Activated gamma-delta T cell treated with Interleukin-2 at 50 U/mL for 16 hours (primary cell): Measurements from ENCODE around the gene IFIH1.

Experiments
- DNase-seq: peaks from one replicate; pipeline ENCODE4 v3.0.0-alpha.2; 2020

Gene IFIH1

DNA sequence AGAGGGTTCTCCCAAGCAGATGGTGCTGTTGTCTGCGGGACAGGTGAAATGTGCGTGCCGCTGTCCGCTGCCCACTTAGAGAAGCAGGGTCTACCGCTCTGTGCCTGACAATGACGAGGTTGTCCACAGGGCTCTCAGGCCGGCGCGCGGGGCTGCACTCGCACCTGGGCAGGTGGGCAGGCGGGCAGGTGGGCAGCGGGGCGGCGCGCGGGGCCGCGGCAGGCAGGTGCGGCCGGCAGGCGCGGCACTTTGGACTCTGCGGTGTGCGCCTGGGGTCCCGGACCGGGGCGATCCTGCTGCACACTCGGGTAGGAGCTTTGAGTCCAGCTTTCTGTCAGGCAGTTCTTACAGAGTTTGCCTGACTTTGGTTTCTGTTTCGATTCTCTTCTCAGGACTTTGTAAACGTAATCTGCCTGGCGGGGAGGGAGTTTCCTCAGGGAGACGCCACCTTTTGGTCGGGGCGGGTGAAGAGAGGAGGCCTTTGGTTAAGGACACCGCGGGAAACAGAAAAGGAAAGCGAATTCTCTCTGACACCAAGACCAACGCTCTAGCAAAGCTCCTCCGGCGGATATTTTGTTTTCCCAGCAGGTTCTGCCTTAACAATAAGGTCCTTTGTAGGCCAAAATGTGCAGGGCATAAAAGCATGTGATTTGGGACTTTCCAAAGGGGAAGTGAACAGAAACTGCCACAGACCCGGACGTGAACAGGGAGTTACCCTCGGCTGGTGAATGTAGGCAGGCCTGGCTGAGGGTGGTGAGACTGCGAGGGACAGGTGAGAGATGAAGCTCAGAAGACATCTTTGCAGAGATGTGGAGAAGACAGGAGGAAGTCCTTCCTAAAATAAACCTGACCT lies at the start of gene IFIH1:
Gene IFIH1 (minus strand): TSS at position 357 of the 853 bp plus-strand sequence. CDS start 377 bp downstream, outside the sequence.
- DNase-seq, result peak; percentile 57

DNA sequence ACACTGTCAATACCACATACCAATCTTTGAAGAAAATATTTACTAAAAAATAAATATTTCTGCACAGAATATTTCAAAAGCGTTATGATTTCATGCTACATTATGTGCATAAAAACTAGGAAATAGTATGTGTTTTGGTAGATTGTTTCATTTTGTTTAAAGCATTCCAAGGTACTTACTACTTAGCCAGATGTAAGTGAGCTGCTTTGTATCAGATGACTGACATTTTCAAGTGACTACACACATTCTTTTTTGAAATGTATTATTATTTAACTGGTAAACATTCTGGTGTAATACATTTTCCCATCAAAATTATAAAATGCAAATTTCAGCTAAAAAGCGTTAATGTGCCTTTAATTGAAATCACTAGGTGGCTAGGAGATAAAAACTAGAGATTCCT lies 46.9 kb upstream of the IFIH1 start:
- DNase-seq, result no peak

GRCh38 chr2:162344617-162344950 lies 26.1 kb upstream of the IFIH1 start:
- DNase-seq, result no peak

DNA sequence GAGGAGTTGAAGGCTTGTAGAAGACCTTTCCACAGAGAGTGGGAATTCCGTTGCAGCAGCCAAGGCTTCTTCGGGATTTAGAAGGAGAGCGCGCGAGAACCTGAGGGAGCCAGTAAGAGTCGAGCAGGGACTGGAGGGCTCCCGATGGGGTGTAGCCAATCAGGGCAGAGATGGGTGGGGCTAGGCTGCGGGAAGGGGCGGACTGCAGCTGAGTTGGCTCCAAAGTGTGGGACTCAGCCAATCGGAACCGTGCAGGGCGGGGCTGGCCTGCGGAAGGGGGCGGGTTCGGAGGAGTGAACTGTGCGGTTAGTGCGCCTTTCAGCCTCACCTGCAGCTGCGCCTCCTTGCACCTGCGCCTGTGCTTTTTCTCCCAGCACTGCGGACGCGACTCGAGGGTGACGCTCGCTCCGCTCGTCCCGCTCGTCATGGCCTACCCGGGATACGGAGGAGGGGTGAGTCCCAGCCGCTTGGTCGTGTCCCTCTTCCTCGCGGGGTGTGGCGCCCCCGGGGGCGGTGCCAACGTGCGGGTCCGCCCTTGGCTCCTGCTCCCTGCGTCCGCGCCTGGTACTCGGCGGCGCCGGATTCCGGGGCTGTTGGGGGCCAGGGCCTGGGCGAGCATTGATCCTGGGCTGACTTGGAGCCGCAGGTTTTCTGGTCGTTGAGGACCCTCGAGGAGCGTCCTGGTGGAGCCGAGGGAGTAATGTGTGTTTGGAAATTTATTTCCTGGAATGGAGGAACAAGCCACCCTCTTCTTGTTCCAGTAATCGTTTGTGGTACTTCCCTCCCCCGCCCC lies 25.5 kb upstream of the IFIH1 start, which contains the start of gene GCA:
Gene GCA (plus strand): TSS at position 309 of the 793 bp plus-strand sequence. CDS start 117 bp downstream, at position 426.
- DNase-seq, result peak; percentile 97

GRCh38 chr2:162343492-162343823 lies 25.0 kb upstream of the IFIH1 start:
- DNase-seq, result no peak

GRCh38 chr2:162342841-162343240 lies 24.4 kb upstream of the IFIH1 start:
- no peak for DNase-seq

GRCh38 chr2:162342321-162342720 lies 23.8 kb upstream of the IFIH1 start:
- no peak for DNase-seq

DNA sequence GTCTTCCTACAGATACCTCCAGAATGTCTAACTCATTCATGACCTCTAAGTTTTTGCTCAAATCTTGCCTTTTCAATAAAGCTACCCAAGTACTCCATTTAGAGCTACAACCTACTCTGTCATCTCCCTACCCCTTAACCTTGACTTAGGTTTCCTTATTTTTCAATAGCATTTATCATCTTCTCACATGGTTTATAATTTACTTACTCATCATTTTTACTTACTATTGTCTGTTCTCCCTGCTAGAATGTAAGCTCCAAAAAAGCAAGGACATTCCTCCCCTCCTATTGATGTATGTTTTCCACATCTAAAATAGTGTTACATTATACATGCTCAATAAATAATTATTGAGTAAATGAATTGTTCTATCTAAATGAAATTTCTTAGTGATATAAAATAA lies 22.3 kb upstream of the IFIH1 start:
- no peak for DNase-seq

DNA sequence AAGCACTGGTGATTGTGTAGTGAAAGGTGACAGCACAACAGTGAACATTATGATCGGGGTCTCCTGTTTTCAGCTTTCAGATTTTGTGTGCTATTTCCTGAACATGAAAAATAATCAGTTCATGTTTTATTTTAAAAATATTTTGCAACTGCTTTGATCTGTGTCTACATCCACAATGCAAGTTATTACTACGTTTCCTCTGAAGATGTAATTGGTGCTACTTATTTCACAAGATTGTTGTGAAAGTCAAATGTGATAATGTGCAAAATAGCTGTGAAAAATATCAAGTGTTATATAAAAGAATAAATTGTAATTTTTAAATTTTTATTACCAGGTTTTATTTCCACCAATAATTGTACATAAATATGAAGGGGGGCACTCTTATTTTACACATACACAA lies 19.4 kb upstream of the IFIH1 start:
- DNase-seq, result no peak

DNA sequence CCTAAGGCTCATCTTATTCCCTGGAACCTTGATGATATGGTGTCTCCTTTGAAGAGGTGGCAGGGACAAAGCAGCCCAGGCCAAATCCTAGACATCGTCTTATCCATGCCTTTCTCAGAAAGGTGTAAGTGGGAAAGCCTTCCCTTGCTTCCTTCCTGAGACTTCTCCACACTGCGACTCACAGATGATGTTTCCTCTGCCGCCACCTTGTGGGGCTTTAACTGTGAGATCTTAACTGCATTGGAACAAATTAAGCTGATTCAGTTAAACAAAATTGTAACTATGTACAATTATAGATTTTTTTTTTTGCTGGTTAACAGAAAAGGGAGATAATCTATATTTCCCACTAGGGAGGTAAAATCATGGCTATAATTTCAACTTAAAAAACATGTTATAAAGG lies 15.5 kb upstream of the IFIH1 start:
- DNase-seq, result peak; percentile 16

- no peak for DNase-seq
Observed at GRCh38 chr2:162330881-162331280, 12.4 kb upstream of the IFIH1 start.

GRCh38 chr2:162328424-162329157 lies 10.1 kb upstream of the IFIH1 start:
- DNase-seq, result no peak

GRCh38 chr2:162327806-162328205 lies 9.3 kb upstream of the IFIH1 start:
- DNase-seq, result no peak

DNA sequence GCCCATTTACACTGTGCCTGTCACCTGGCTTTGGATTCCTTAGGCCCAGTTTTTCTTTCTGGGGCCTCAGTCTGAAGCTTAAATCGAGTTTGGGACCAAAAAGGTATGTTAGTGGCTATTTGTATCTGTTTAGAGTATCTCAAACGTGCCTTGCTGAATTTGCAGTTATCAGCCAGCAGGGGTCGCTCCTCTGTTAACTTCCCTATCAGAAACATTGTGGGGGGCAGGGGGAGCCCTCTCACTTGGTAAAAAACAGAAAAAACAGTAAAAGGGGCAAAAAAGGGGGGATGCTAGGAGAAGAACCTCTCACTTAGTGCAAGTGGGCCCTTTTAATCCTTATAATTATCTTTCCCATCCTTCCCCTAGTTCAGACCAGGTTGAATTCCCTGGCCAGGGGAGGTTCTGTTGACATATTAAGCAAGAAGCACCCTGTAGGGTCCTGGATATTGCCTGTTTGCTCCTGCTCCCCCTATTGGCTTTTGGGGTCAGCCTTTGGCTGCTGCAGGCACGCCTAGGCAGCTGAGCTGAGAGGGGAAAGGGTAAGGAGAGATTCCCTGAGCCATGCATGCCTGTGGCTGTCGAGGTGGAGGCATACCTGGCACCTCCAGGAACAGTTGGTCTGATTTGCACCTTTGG lies 8.8 kb upstream of the IFIH1 start:
- DNase-seq, result peak; percentile 20

DNA sequence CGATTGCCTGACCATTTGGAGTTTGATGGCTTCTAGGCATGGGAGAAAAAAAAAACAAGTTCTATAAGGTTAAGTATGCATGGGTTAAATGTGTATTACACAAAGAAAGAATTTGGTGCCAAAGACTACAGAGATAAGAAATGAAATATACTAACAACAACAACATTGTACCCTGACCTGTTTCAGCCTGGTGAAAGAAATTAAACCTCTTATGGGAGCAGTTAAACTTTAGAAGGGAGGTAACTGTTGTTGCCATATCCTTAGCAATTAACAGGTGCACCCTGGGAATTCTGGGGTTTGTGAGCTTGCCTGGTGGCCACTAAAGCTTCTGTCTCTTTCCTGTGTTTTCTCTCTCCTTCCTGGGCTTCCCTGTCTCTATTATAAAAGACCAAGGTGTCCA lies 6.5 kb upstream of the IFIH1 start:
- DNase-seq, result no peak

DNA sequence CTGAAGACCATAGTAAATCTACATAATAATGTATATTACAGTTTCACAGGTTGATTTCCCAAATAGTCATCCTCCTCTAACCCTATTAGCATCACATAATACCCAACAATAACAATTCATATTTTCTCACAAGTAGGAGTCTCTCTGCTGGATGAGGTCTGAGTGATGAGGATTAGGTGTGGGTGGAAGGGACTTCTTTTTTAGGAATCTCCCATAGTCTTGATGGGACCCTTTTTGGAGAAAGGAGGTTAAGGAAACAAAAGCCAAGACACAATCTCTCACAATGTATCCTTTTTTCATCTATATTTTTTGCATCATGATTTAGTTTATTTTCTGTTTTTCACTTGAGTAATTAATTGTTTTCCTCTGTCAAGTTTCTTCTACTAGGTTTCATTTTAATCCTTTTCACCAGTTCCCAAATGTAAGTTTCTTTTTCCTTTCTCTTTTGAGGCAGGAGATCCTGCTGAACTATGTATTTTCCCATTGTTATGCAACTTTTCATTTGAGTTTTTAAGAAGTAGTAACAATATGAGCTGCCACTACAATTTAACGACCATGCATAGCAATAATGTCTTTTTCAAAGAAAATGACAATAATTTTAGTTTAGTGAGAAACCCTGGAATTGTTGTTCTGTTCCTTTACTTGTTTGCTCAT lies 2.5 kb upstream of the IFIH1 start:
- no peak for DNase-seq

GRCh38 chr2:162317861-162318327 lies 590 bp downstream of the IFIH1 start:
- DNase-seq, result peak; percentile 17

DNA sequence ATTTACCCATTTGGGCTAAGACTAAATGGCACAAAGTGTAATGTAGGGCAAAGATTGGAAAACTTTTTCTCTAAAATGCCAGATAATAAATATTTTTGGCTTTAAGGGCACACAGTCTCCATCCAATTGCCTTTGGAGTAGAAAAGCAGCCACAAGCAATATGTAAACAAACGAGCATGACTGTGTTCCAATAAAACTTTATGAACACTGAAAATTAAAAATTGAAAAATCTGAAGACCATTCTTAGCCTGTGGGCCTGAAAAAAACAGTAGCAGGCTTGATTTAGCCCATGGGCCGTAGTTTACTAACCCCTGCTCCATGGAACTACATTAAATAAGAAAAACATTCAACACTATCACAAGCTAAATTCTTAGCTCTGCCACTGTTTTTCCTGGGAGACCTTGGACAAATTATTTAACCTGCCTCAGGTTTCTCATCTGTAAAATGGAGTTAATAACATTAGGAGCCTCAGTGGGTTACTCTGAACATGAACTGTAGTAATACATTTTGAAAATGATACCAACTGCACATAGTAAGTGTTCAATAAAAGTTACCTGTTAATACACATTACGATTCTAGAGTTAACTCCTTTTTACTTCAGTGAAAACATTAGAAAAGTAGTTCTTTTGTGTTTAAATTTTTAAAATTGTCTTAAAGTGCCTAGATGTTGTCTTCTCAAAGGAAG lies 1.3 kb downstream of the IFIH1 start:
- no peak for DNase-seq

- no peak for DNase-seq
Observed at GRCh38 chr2:162316590-162316989, 1.9 kb downstream of the IFIH1 start.

DNA sequence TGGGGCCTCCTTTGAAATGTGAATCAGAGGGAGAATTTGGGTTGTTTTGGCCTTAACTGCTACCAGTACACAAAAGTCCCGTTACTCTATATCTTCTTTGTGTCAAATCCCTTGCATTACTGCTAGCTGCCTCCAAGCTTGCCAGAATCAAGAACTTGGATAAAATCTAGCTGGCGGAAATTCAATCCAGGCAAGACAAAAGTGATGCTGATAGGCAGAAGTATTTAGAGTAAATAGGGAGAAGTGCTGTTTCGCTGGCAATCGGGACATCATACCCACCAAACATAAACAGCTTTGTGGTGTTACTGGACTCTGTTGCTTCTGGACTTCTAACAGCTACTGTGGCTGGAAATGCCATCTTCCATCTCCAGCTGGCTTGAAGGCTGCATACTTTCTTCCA lies 2.5 kb downstream of the IFIH1 start:
- DNase-seq, result no peak

GRCh38 chr2:162312853-162313252 lies 5.6 kb downstream of the IFIH1 start:
- DNase-seq, result no peak
